IPS-18c (cell line): ENCODE measurements around the gene POFUT1.
A peak's percentile ranks its signal among the peaks of the same experiment; 100 is the strongest.
"Not testable (repeated sequence)": the region's sequence is repeated elsewhere in the genome, so short reads cannot be mapped to it uniquely, and the experiment has no call there.

Experiments
- H3K4me3 ChIP-seq: 2 replicates; pipeline ENCODE4 v1.7.0; 2013; ENCODE audit warnings: low read depth, mild to moderate bottlenecking, low read length, moderate library complexity; ENCODE audit not compliant: insufficient read depth
- H3K9me3 ChIP-seq: one replicate; pipeline ENCODE4 v1.6.1; 2013; ENCODE audit warnings: mild to moderate bottlenecking, low read length, moderate library complexity; ENCODE audit not compliant: control insufficient read depth, insufficient read depth

Gene POFUT1

GRCh38 chr20:32184961-32185603 is 22.6 kb upstream of the POFUT1 start:
- H3K9me3 ChIP-seq: peaks cover 3% of the 10 kb centered on the region
- no peak overlapping the region for H3K4me3 ChIP-seq

DNA sequence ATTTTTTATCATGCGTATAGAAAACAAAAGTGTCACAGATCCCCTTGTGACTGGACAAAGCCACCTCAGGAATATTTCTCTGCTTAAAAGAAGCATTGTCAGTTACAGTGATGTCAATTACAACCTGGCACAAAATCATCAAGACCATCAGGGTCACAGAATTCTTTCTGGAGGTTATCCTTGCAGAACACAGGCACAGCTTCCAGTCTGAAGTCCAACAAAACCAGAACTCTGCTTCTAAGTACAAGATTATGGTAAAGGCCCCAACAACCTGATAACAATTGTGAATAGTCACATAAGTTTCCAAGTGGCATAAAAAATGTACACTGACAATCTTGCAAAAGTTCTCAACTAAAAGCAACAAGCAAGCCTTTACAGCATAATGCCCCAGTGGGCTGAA is 21.2 kb upstream of the POFUT1 start:
- Histone ChIP-seq H3K9me3 (peaks cover 3% of the 10 kb centered on the region), H3K4me3 (no peak overlapping the region)

DNA sequence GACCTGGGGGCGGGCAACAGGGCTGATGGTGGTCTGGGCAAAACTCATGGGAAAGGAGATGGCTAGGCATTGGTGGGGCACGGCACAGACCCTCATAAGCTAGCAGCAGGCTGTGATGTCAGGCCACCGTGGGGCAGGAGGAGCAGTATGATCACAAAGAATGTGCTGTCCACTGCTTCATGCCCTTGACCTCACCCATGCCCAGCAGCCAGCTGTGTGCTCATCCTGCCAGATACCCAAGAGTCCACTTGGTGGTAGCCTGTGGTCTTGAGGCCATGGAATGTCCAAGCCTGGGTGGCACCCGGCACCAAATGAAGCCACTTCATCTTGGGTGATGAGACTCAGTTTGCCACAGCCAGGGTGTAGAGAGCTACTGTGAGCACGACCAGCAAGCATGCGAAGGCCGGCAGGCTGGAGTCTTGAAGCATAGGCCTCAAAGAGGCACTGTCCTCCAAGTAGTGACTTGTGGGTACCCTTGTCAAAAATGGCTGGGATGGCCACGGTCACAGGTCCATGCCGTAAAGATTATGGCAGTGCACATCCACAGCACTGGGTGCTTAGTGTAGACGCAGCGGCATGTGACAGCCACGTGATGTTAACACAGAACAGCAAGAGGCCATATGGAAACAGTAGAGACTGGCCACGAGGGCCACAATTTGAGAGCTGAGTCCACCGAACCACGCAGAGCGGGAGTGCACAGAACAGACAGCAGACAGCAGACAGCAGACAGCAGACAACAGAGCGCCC is 19.1 kb upstream of the POFUT1 start:
- H3K4me3 ChIP-seq: no peak overlapping the region
- peaks cover 3% of the 10 kb centered on the region for H3K9me3 ChIP-seq

GRCh38 chr20:32189123-32189410 is 18.6 kb upstream of the POFUT1 start:
- peaks cover 3% of the 10 kb centered on the region for H3K9me3 ChIP-seq
- no peak overlapping the region for H3K4me3 ChIP-seq

GRCh38 chr20:32189691-32190615 is 17.7 kb upstream of the POFUT1 start:
- H3K4me3 ChIP-seq: peak overlapping the region; percentile 77

DNA sequence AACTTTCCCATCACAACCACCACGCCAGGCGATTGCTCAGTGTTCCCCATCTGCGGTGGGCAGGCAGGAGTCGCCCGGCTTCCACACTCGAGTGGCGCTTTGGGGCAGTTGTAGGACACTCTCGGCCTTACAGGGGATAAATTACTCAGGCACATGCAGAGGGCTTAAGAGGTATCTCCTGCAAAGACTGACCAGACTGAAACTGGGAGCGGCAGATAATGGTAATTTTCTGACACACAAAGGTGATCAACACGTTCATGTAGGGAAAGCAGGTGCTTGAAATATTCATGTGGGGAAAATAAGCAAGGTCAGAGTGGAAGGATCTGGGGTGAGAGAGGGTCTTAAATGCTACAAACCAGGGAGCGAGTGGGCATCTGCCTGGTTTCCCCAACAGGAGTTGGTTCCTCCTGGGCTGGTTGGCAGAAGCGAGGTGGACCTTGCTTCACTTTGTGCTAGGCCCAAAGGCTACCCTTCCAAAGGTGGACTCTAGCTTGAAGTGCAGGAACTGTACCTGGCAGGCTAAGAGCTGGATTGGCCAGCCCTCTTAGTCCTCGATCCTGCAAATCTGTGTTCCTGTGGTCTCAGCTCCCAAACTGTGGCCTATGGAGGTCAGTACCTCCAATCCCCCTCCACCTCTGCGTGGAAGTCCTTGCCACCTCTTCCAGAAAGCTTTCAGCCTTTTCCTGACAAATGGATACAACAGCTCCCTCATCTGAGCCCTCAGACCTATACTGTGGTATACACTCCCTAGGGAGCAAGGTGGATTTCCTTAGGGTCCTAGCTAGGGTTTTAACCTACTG is 16.9 kb upstream of the POFUT1 start:
- Histone ChIP-seq H3K9me3 (peaks cover 3% of the 10 kb centered on the region), H3K4me3 (peak overlapping the region; percentile 77)

More at GRCh38 chr20:32189691-32190615, 17.7 kb upstream of the POFUT1 start:
- peaks cover 3% of the 10 kb centered on the region for H3K9me3 ChIP-seq

- peaks cover 3% of the 10 kb centered on the region for H3K9me3 ChIP-seq
- H3K4me3 ChIP-seq: no peak overlapping the region; the same call in 1 of the 2 replicates
These were observed 16.3 kb upstream of the POFUT1 start for GRCh38 chr20:32191422-32191821.

DNA sequence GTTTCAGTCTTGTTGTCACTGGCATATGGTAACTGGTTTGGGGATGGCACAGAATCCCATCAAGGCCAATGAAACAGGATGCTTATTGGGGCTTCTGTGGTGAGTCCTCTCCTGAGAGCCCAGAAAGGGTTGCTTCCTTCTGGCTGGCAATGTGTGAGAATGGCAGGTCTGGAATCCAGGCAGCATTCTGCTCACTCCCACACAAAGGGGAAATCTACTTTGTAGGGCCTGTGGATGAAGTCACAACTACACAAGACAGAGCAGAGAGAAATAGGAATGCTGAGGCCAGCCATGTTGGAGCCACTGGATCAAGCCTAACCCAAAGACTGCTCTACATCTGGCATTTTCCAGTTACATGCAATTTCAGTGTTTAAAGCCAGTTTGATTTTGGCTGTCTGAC is 15.8 kb upstream of the POFUT1 start:
- peaks cover 3% of the 10 kb centered on the region for H3K9me3 ChIP-seq
- no peak overlapping the region for H3K4me3 ChIP-seq

- Histone ChIP-seq H3K4me3 (no peak overlapping the region), H3K9me3 (peaks cover 3% of the 10 kb centered on the region)
These were observed 15.0 kb upstream of the POFUT1 start for GRCh38 chr20:32192698-32193097.

GRCh38 chr20:32193336-32193735 is 14.3 kb upstream of the POFUT1 start:
- not testable (repeated sequence) for H3K4me3 ChIP-seq, H3K9me3 ChIP-seq

DNA sequence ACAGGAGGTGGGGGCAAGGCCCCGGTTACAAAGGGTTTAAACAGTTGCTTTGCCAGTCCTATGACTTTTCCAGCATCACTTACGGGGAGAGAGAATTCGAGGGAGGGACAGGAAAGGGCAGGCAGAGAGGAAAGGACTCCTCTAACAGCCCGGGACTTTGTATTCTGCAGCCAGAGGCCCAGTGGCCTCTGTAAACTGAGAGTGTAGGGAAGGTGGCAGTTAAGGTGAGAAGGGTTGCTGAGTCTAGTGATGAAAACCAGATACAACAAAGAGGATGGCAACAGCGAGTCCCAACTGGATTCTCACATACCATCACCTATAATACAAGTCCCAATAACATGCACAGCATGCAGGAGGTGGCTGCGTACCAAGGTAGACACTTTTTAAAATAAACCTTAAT is 13.7 kb upstream of the POFUT1 start:
- Histone ChIP-seq H3K9me3 (peaks cover 3% of the 10 kb centered on the region), H3K4me3 (no peak overlapping the region)

GRCh38 chr20:32195581-32195980 is 12.1 kb upstream of the POFUT1 start:
- Histone ChIP-seq H3K4me3 (no peak overlapping the region), H3K9me3 (no peaks in the 10 kb centered on the region)

- not testable (repeated sequence) for H3K9me3 ChIP-seq, H3K4me3 ChIP-seq
These were observed 11.1 kb upstream of the POFUT1 start for GRCh38 chr20:32196613-32197012.

GRCh38 chr20:32197136-32197535 is 10.5 kb upstream of the POFUT1 start:
- H3K4me3 ChIP-seq, H3K9me3 ChIP-seq: not testable (repeated sequence)

GRCh38 chr20:32199006-32199405 is 8.7 kb upstream of the POFUT1 start:
- Histone ChIP-seq H3K4me3 (no peak overlapping the region), H3K9me3 (no peaks in the 10 kb centered on the region)

DNA sequence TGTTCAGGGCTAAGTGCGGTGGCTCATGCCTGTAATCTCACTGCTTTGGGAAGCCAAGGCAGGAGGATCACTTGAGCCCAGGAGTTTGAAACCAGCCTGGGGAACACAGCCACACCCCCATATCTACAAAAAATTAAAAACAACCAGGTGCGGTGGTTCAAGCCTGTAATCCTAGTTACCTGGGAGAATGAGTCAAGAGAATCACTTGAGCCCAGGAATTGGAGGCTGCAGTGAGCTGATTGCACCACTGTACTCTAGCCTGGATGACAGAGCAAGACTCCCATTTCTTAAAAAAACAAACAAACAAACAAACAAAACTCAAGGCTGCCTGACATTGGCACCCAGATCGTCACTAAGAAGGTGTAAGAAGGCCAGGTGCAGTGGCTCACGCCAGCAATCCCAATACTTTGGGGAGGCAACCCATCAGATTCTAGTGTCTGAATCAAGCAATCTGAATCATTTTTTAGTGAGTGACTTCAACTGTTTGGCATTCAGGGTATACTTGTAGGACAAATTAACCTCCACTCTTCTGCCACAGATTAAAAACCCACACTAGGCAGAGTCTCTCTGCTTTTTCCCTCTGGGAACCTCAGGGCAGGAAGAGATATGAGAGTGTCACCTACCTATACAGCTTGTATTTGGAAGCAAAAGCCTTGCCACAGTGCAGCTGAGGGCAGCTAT is 6.2 kb upstream of the POFUT1 start:
- Histone ChIP-seq H3K9me3 (no peaks in the 10 kb centered on the region), H3K4me3 (no peak overlapping the region)

- no peaks in the 10 kb centered on the region for H3K9me3 ChIP-seq
These were observed 5.7 kb upstream of the POFUT1 start for GRCh38 chr20:32201977-32202363.

More at GRCh38 chr20:32201977-32202363, 5.7 kb upstream of the POFUT1 start:
- no peak overlapping the region for H3K4me3 ChIP-seq
